Fibroblast of lung (primary cell): ENCODE results near the gene HEPACAM. TPM values are rescaled to one million over a fixed set of nuclear protein-coding genes. Genes with fewer than 3 reads are reported as not detected.

ENCODE experiments used
- DNase-seq, 2 donors: peaks; one replicate each; pipeline versions ENCODE4 v3.0.0 to v3.0.0-alpha.2; 2010; ENCODE audit warnings: low read depth in 2 of 2
- H2AFZ ChIP-seq: 2 replicates; pipeline ENCODE4 v1.5.1; 2012; ENCODE audit warnings: low read length, control low read depth, inconsistent platforms
- H3K27ac ChIP-seq: 2 replicates; pipeline ENCODE4 v1.5.1; 2011; ENCODE audit warnings: low read length, control low read depth; ENCODE audit not compliant: insufficient read depth
- H3K27me3 ChIP-seq: 2 replicates; pipeline ENCODE4 v1.5.1; 2011; ENCODE audit warnings: mild to moderate bottlenecking, low read length; ENCODE audit not compliant: control insufficient read depth, insufficient read depth
- H3K36me3 ChIP-seq: 2 replicates; pipeline ENCODE4 v1.5.1; 2011; ENCODE audit warnings: low read length; ENCODE audit not compliant: control insufficient read depth, insufficient read depth
- H3K4me1 ChIP-seq: 2 replicates; pipeline ENCODE4 v1.5.1; 2011; ENCODE audit warnings: low read length; ENCODE audit not compliant: control insufficient read depth, insufficient read depth; ENCODE audit errors: extremely low read depth
- H3K4me2 ChIP-seq: 2 replicates; pipeline ENCODE4 v1.5.1; 2011; ENCODE audit warnings: low read length, control low read depth; ENCODE audit not compliant: insufficient read depth; ENCODE audit errors: extremely low read depth
- H3K4me3 ChIP-seq, 4 experiments: fragments of 200-600 bp in 1 of 4; sonication (generic) in 1 of 4; replicated peaks in 1 of 4; 2 replicates each; pipeline ENCODE4 v1.5.1; 2011 to 2016; ENCODE audit warnings: low read length in 4 of 4, low read depth in 3 of 4, mild to moderate bottlenecking in 3 of 4, control low read depth in 2 of 4, inconsistent platforms in 1 of 4, mixed read lengths in 1 of 4; ENCODE audit not compliant: insufficient read depth in 1 of 4; ENCODE audit errors: control extremely low read depth in 1 of 4
- H3K79me2 ChIP-seq: 2 replicates; pipeline ENCODE4 v1.5.1; 2012; ENCODE audit warnings: mild to moderate bottlenecking, low read length, inconsistent platforms; ENCODE audit not compliant: control insufficient read depth, insufficient read depth
- H3K9ac ChIP-seq: 2 replicates; pipeline ENCODE4 v1.5.1; 2011; ENCODE audit warnings: mild to moderate bottlenecking, low read length, control low read depth; ENCODE audit not compliant: insufficient read depth
- H3K9me3 ChIP-seq: 2 replicates; pipeline ENCODE4 v1.5.1; 2012; ENCODE audit warnings: low read depth, low read length; ENCODE audit not compliant: control insufficient read depth, insufficient read depth
- H4K20me1 ChIP-seq: 2 replicates; pipeline ENCODE4 v1.5.1; 2011; ENCODE audit warnings: low read length; ENCODE audit not compliant: control insufficient read depth, insufficient read depth; ENCODE audit errors: extremely low read depth
- EZH2 ChIP-seq: IDR thresholded peaks from 2 replicates; pipeline ENCODE4 v1.5.1; 2012; ENCODE audit warnings: low read length, control low read depth, mild to moderate bottlenecking; ENCODE audit errors: missing control alignments
- polyA plus RNA-seq, 2 donors: library from polyadenylated mRNA; depleted of rRNA in 1 of 2; stranded (reverse) in 1 of 2; unstranded in 1 of 2; fragments of >200 nt; gene quantifications; 2 replicates each; pipeline ENCODE4 v1.2.1, GENCODE V29; 2011 to 2012; ENCODE audit warnings: missing spikeins in 1 of 2
- total RNA-seq: library from RNA; depleted of rRNA; stranded (reverse); fragments of >200 nt; gene quantifications from 2 replicates; pipeline ENCODE4 v1.2.1, GENCODE V29; 2014
- TF ChIP-seq, protein P1 (sequence below), 2 donors: IDR thresholded peaks in 1 of 2; conservative IDR thresholded peaks in 1 of 2; 1 replicate in 1 of 2; 2 replicates in 1 of 2; pipeline ENCODE4 v1.5.1; 2011 to 2012; ENCODE audit warnings: low read length in 2 of 2, control low read depth in 1 of 2, inconsistent platforms in 1 of 2, low read depth in 1 of 2, mild to moderate bottlenecking in 1 of 2

HEPACAM gene
- total and polyA plus RNA-seq, 2 donors (not counting 1 experiment from before 2014, with no cell fraction given), result under 0.01 to 0.11 TPM

DNA sequence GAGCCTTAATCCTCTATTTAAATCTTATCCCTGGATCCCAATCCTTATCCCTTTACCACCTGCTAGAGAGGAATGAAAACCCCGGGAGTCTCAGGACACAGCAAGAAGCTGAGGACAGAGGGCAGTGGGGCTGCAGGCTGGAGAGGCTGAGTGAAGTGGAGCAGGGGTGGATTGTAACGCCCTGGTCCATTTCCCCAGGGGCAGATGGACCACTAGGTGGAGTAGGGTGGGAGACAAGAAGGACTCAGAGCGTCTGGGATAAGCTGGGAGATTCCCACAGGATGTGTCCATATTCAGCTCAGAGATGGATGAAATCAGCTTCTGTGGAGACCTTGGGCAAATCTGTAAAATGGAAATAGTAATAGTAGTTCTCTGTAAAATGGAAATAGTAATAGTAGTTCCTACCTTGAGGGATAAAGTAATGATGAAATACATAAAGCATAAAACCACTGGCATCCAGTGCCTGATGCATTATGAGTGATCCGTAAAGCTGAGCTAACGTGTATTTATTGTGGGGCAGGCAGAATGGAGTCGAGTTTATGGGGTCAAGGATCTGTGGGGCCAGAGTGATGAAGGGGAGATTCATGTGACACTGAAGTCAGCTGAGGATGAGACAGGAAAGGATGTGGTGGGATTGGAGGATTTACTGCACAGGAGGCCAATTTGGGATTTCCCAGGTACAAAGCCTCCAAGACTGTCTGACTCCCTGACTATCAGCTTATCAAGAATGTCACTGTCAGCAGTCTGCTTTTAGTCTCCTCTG is 36.3 kb downstream of the HEPACAM start:
- TF ChIP-seq, protein P1, sequence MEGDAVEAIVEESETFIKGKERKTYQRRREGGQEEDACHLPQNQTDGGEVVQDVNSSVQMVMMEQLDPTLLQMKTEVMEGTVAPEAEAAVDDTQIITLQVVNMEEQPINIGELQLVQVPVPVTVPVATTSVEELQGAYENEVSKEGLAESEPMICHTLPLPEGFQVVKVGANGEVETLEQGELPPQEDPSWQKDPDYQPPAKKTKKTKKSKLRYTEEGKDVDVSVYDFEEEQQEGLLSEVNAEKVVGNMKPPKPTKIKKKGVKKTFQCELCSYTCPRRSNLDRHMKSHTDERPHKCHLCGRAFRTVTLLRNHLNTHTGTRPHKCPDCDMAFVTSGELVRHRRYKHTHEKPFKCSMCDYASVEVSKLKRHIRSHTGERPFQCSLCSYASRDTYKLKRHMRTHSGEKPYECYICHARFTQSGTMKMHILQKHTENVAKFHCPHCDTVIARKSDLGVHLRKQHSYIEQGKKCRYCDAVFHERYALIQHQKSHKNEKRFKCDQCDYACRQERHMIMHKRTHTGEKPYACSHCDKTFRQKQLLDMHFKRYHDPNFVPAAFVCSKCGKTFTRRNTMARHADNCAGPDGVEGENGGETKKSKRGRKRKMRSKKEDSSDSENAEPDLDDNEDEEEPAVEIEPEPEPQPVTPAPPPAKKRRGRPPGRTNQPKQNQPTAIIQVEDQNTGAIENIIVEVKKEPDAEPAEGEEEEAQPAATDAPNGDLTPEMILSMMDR (conservative IDR thresholded peaks at IDR 0.05 in 1 of 2, IDR thresholded peaks at IDR 0.05 in 1 of 2; ENCODE audit: low read depth in 1 of 2, low read length in 2 of 2), result no peak
- no peak for TF ChIP-seq EZH2
- H4K20me1 ChIP-seq, result no peaks in the 10 kb centered on the region
- DNase-seq, result no peak
- H3K9ac ChIP-seq, result no peak overlapping the region
- no peaks in the 10 kb centered on the region for H3K79me2 ChIP-seq
- H3K27me3 ChIP-seq, result no peaks in the 10 kb centered on the region
- H2AFZ ChIP-seq, result no peak overlapping the region
- H3K36me3 ChIP-seq, result no peaks in the 10 kb centered on the region
- no peak overlapping the region for H3K4me3 ChIP-seq
- H3K4me1 ChIP-seq, result peaks cover 42% of the 10 kb centered on the region
- no peak overlapping the region for H3K4me2 ChIP-seq
- H3K27ac ChIP-seq, result peak overlapping the region; percentile 96
- H3K9me3 ChIP-seq, result no peaks in the 10 kb centered on the region

DNA sequence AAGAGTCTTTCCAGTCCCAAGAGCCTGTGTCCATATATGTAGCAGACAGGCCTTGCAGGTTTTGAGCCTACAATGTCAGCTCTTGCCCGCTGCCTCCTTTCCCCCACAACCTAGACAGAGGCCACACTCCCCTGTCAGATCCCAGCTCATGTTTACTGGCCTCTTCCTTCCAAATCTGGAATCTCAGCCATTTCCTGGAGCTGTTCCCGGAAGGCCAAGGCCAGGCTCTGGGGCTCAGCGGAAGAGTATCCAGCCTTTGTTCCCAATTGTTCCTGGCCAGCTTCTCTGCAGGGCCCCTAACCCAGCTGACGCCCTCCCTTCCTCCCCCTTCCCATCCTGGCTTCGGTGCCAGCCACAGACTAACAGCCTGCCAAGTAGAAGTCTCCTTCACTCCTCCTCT is 37.1 kb downstream of the HEPACAM start:
- Histone ChIP-seq H3K9me3 (no peaks in the 10 kb centered on the region), H3K4me1 (peaks cover 42% of the 10 kb centered on the region), H3K4me2 (peak overlapping the region; percentile 58), H3K79me2 (no peaks in the 10 kb centered on the region), H3K27ac (peak overlapping the region; percentile 96), H3K9ac (peak overlapping the region; percentile 43), H3K27me3 (no peaks in the 10 kb centered on the region), H4K20me1 (no peaks in the 10 kb centered on the region), H2AFZ (peak overlapping the region; percentile 73), H3K36me3 (no peaks in the 10 kb centered on the region), H3K4me3 (no peak overlapping the region)
- TF ChIP-seq, protein P1 (conservative IDR thresholded peaks at IDR 0.05 in 1 of 2, IDR thresholded peaks at IDR 0.05 in 1 of 2; ENCODE audit: low read depth in 1 of 2, low read length in 2 of 2), result no peak
- TF ChIP-seq EZH2, result no peak
- DNase-seq, result peak in 1 of 2 donors; percentile 79

DNA sequence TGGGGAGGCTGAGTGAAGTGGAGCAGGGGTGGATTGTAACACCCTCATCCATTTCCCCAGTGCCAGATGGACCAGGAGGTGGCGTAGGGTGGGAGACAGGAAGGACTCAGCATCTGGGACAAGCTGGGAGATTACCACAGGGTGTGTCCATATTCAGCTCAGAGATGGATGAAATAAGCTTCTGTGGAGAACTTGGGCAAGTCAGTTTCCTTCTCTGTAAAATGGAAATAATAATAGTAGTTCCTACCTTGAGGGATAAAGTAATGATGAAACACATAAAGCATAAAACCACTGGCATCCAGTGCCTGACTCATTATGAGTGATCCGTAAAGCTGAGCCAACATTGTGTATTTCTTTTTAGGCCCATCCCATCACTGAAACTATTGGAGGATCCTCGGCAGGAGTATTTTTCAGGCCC is 37.6 kb downstream of the HEPACAM start:
- Histone ChIP-seq H3K4me1 (peaks cover 42% of the 10 kb centered on the region), H3K27ac (peak overlapping the region; percentile 96), H2AFZ (peak overlapping the region; percentile 73), H3K4me2 (peak overlapping the region; percentile 58), H4K20me1 (no peaks in the 10 kb centered on the region), H3K79me2 (no peaks in the 10 kb centered on the region), H3K36me3 (no peaks in the 10 kb centered on the region), H3K9me3 (no peaks in the 10 kb centered on the region), H3K4me3 (no peak overlapping the region), H3K27me3 (no peaks in the 10 kb centered on the region), H3K9ac (no peak overlapping the region)
- no peak for TF ChIP-seq EZH2
- TF ChIP-seq, protein P1 (conservative IDR thresholded peaks at IDR 0.05 in 1 of 2, IDR thresholded peaks at IDR 0.05 in 1 of 2; ENCODE audit: low read depth in 1 of 2, low read length in 2 of 2), result peak in 1 of 2 donors; percentile 18
- peak; percentile 92 to 94 for DNase-seq
